SK-N-SH treated with all-trans-retinoic acid at 6 μM for 48 hours (cell line): Measurements from ENCODE around the gene VAT1L.

Experiments
- ATAC-seq: fragments of 200-7000 bp; cut with Tn5 transposase; 3 replicates; pipeline ENCODE4 v1.9.1; 2020; ENCODE audit warnings: mild to moderate bottlenecking, moderate library complexity
- ARNTL ChIP-seq: fragments of 450-650 bp; formaldehyde crosslinking; IDR thresholded peaks from 2 replicates; pipeline ENCODE4 v1.5.0; 2020; ENCODE audit warnings: low read depth, mild to moderate bottlenecking, moderate library complexity, borderline replicate concordance
- CREB5 ChIP-seq: fragments of 250-450 bp; sonication (Bioruptor Pico); IDR thresholded peaks from 2 replicates; pipeline ENCODE4 v1.5.1; 2020; ENCODE audit warnings: low read depth, mild to moderate bottlenecking, moderate library complexity
- CSRNP3 ChIP-seq: fragments of 250-450 bp; sonication (Bioruptor Pico); IDR thresholded peaks from 2 replicates; pipeline ENCODE4 v1.5.1; 2021; ENCODE audit warnings: mild to moderate bottlenecking, moderate library complexity
- GLIS3 ChIP-seq: fragments of 250-450 bp; sonication (Bioruptor Pico); IDR thresholded peaks from 2 replicates; pipeline ENCODE4 v1.5.0; 2020; ENCODE audit warnings: mild to moderate bottlenecking, moderate library complexity
- ISL1 ChIP-seq: fragments of 250-450 bp; sonication (Bioruptor Pico); IDR thresholded peaks from 2 replicates; pipeline ENCODE4 v2.1.2; 2022; ENCODE audit warnings: mild to moderate bottlenecking, moderate library complexity
- OSR1 ChIP-seq: fragments of 250-450 bp; sonication (Bioruptor Pico); IDR thresholded peaks from 2 replicates; pipeline ENCODE4 v1.8.0; 2022; ENCODE audit warnings: moderate library complexity, mild to moderate bottlenecking, inconsistent platforms
- PATZ1 ChIP-seq: fragments of 250-450 bp; sonication (Bioruptor Pico); IDR thresholded peaks from 2 replicates; pipeline ENCODE4 v1.8.0; 2020; ENCODE audit warnings: mild to moderate bottlenecking, moderate library complexity, borderline replicate concordance
- POU6F1 ChIP-seq: fragments of 250-450 bp; sonication (Bioruptor Pico); IDR thresholded peaks from 2 replicates; pipeline ENCODE4 v1.8.0; 2021; ENCODE audit warnings: low read depth, mild to moderate bottlenecking, moderate library complexity, borderline replicate concordance
- PPARA ChIP-seq: fragments of 250-450 bp; sonication (Bioruptor Pico); IDR thresholded peaks from 2 replicates; pipeline ENCODE4 v1.5.0; 2020; ENCODE audit warnings: mild to moderate bottlenecking, borderline replicate concordance
- SNAI2 ChIP-seq: fragments of 250-450 bp; sonication (Bioruptor Pico); IDR thresholded peaks from 2 replicates; pipeline ENCODE4 v1.5.0; 2020; ENCODE audit warnings: mild to moderate bottlenecking, moderate library complexity
- TCF4 ChIP-seq: fragments of 250-450 bp; sonication (Bioruptor Pico); IDR thresholded peaks from 2 replicates; pipeline ENCODE4 v1.8.0; 2021; ENCODE audit warnings: mild to moderate bottlenecking, moderate library complexity, borderline replicate concordance
- TOX ChIP-seq: fragments of 250-450 bp; sonication (Bioruptor Pico); IDR thresholded peaks from 2 replicates; pipeline ENCODE4 v1.8.0; 2021; ENCODE audit warnings: mild to moderate bottlenecking, moderate library complexity, borderline replicate concordance
- TSHZ2 ChIP-seq: fragments of 250-450 bp; sonication (Bioruptor Pico); IDR thresholded peaks from 2 replicates; pipeline ENCODE4 v1.5.0; 2020; ENCODE audit warnings: mild to moderate bottlenecking, moderate library complexity
- ZC3H10 ChIP-seq: fragments of 250-450 bp; sonication (Bioruptor Pico); IDR thresholded peaks from 2 replicates; pipeline ENCODE4 v1.5.1; 2021; ENCODE audit warnings: mild to moderate bottlenecking, moderate library complexity
- ZFP3 ChIP-seq: fragments of 250-450 bp; sonication (Bioruptor Pico); IDR thresholded peaks from 2 replicates; pipeline ENCODE4 v1.5.0; 2020; ENCODE audit warnings: mild to moderate bottlenecking, moderate library complexity
- ZFP30 ChIP-seq: fragments of 450-650 bp; formaldehyde crosslinking; IDR thresholded peaks from 2 replicates; pipeline ENCODE4 v1.5.0; 2022; ENCODE audit warnings: mild to moderate bottlenecking, moderate library complexity
- ZNF565 ChIP-seq: fragments of 450-650 bp; formaldehyde crosslinking; conservative IDR thresholded peaks from 2 replicates; pipeline ENCODE4 v1.5.0; 2020; ENCODE audit warnings: low read depth, mild to moderate bottlenecking, moderate library complexity
- ZNF70 ChIP-seq: fragments of 450-650 bp; formaldehyde crosslinking; IDR thresholded peaks from 2 replicates; pipeline ENCODE4 v1.5.0; 2020; ENCODE audit warnings: mild to moderate bottlenecking, moderate library complexity
- ZNF8 ChIP-seq: fragments of 450-650 bp; formaldehyde crosslinking; IDR thresholded peaks from 2 replicates; pipeline ENCODE4 v1.5.0; 2020; ENCODE audit warnings: mild to moderate bottlenecking, moderate library complexity

The VAT1L gene

GRCh38 chr16:77962689-77963088 is 174.3 kb downstream of the VAT1L start:
- TF ChIP-seq TCF4 (CRISPR knock-in tag) (no peak), ARNTL (CRISPR knock-in tag) (no peak), ZNF8 (CRISPR knock-in tag) (no peak), TOX (no peak), GLIS3 (CRISPR knock-in tag) (no peak), SNAI2 (CRISPR knock-in tag) (no peak), ZC3H10 (CRISPR knock-in tag) (no peak), TSHZ2 (CRISPR knock-in tag) (no peak), ZFP3 (CRISPR knock-in tag) (no peak), ZNF70 (no peak), POU6F1 (CRISPR knock-in tag) (no peak), CSRNP3 (CRISPR knock-in tag) (no peak)
- no peak for ATAC-seq

- no peak for TF ChIP-seq OSR1 (CRISPR knock-in tag)
- TF ChIP-seq ARNTL (CRISPR knock-in tag) = no peak
- TF ChIP-seq GLIS3 (CRISPR knock-in tag) = no peak
- no peak for TF ChIP-seq CREB5 (CRISPR knock-in tag)
- TF ChIP-seq PATZ1 (CRISPR knock-in tag) = no peak
- TF ChIP-seq ZFP3 (CRISPR knock-in tag) = no peak
- no peak for TF ChIP-seq ZNF8 (CRISPR knock-in tag)
- no peak for TF ChIP-seq ISL1
- TF ChIP-seq ZNF70 = no peak
- no peak for TF ChIP-seq SNAI2 (CRISPR knock-in tag)
- TF ChIP-seq CSRNP3 (CRISPR knock-in tag) = no peak
- no peak for TF ChIP-seq POU6F1 (CRISPR knock-in tag)
- TF ChIP-seq PPARA = no peak
- no peak for TF ChIP-seq TSHZ2 (CRISPR knock-in tag)
- TF ChIP-seq ZNF565 = no peak
- TF ChIP-seq ZFP30 (CRISPR knock-in tag) = no peak
- no peak for ATAC-seq
Observed at GRCh38 chr16:77963185-77964044, 175.1 kb downstream of the VAT1L start.
